Activated naive CD4-positive, alpha-beta T cell treated with anti-CD3 and anti-CD28 coated beads, Interleukin-2, amount 50 U/mL, for 72 hours (primary cell): Measurements from ENCODE around the gene TRIM58. TPM values are rescaled to one million over a fixed set of nuclear protein-coding genes. Genes with fewer than 3 reads are reported as not detected.

Source experiments
- ATAC-seq, 2 donors: fragments of 150-1000 bp; cut with Tn5 transposase; 2 replicates each; pipeline ENCODE4 v1.10.0; 2021; ENCODE audit warnings: mild to moderate bottlenecking in 2 of 2, moderate library complexity in 2 of 2
- DNase-seq, 2 donors: peaks; one replicate each; pipeline ENCODE4 v3.0.0; 2021 to 2022; ENCODE audit warnings: low spot score in 2 of 2
- H3K27ac Mint-ChIP-seq, 2 donors: one replicate each; pipeline ENCODE4 v1.8.0; 2022; ENCODE audit warnings: mild to moderate bottlenecking in 2 of 2, mixed read lengths in 2 of 2
- H3K36me3 Mint-ChIP-seq, 2 donors: one replicate each; pipeline ENCODE4 v1.8.0; 2022; ENCODE audit warnings: mixed read lengths in 2 of 2
- H3K9me3 Mint-ChIP-seq, 2 donors: one replicate each; pipeline ENCODE4 v1.8.0; 2022; ENCODE audit warnings: mixed read lengths in 2 of 2
- total RNA-seq, 2 donors: library from RNA; stranded (reverse); gene quantifications; one replicate each; pipeline ENCODE4 v1.2.3, GENCODE V29; 2022

TRIM58 gene, protein sequence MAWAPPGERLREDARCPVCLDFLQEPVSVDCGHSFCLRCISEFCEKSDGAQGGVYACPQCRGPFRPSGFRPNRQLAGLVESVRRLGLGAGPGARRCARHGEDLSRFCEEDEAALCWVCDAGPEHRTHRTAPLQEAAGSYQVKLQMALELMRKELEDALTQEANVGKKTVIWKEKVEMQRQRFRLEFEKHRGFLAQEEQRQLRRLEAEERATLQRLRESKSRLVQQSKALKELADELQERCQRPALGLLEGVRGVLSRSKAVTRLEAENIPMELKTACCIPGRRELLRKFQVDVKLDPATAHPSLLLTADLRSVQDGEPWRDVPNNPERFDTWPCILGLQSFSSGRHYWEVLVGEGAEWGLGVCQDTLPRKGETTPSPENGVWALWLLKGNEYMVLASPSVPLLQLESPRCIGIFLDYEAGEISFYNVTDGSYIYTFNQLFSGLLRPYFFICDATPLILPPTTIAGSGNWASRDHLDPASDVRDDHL
- total RNA-seq, result under 1 TPM in 1 of 2 donors, not detected in 1; 0.10 TPM

DNA sequence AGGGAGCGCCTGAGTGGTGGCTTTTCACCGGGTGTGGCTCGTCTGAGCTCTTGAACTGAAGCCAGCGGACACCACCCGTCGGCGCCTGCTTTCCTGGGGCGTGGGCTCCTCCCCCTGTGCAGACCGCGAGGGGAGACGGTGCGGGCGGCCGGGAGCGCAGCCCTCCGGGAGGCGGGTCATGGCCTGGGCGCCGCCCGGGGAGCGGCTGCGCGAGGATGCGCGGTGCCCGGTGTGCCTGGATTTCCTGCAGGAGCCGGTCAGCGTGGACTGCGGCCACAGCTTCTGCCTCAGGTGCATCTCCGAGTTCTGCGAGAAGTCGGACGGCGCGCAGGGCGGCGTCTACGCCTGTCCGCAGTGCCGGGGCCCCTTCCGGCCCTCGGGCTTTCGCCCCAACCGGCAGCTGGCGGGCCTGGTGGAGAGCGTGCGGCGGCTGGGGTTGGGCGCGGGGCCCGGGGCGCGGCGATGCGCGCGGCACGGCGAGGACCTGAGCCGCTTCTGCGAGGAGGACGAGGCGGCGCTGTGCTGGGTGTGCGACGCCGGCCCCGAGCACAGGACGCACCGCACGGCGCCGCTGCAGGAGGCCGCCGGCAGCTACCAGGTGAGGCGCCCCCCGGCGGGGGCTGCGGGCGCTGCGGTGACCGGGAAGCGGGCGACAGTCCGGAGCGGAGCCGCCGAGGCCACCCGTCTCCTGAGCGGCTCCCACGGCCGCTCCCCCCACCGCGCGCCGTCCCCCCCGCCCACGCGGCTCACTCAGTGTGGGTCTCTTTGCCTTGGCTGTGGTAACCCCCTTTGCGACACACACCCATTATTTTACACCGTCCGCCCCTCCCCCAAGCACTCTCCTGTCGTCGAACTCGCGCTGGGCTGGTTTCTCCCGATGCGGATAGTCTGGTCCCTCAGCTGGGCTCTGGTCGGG is at the start of gene TRIM58:
Gene TRIM58 (plus strand): TSS at position 119 of the 916 bp plus-strand sequence. CDS start 60 bp downstream, at position 179.
- Mint-ChIP-seq H3K36me3 (peaks cover 0 to 10% of the 10 kb centered on the region in 2 donors), H3K27ac (no peak within 1 kb of the TSS), H3K9me3 (no peaks in the 10 kb centered on the region)
- peak; percentile 56 to 90 for ATAC-seq
- DNase-seq, result peak in 1 of 2 donors; percentile 56

GRCh38 chr1:247812637-247813036 is 44.4 kb upstream of the TRIM58 start:
- DNase-seq (no peak), ATAC-seq (no peak)
- H3K27ac Mint-ChIP-seq, result no peak overlapping the region
- H3K9me3 Mint-ChIP-seq, result no peaks in the 10 kb centered on the region
- no peaks in the 10 kb centered on the region for H3K36me3 Mint-ChIP-seq

DNA sequence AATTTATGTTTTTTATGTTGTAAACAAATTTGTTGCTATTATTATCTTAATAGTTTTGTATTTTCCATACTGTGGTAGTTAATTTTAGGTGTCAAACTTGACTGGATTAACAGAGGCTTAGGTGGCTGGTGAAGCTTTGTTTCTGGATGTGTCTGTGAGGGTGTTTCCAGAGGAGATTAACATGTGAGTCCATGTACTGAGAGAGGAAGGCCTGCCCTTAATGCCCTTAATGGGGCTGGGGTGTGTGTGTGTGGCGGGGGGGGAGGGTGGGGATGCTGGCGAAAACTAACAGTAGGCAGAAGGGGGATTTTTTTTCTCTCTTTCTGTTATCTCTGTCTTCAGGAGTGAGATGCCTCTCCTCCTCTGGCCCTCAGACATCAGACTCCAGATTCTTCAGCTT is 34.9 kb upstream of the TRIM58 start:
- no peaks in the 10 kb centered on the region for H3K9me3 Mint-ChIP-seq
- DNase-seq (no peak), ATAC-seq (no peak)
- H3K27ac Mint-ChIP-seq, result no peak overlapping the region
- no peaks in the 10 kb centered on the region for H3K36me3 Mint-ChIP-seq

DNA sequence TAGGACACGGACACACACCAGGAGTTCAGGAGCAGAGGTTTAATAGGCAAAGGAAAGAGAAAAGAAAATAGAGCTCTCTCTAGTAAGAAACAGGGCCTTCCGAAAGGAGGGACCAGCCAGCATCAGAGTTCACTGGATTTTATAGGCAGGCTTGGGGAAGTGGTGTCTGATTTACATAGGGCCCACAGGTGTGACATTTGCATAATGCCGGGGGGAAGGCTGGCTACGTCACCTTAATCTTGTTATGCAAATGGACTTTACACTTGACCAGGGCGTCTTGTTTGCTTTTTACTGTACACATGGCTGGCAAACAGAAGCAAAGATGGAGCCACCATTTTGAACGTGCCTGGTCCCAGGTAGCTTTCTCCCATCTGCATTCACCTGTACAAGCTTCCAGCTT is 33.0 kb upstream of the TRIM58 start, which contains the start of gene OR14A16:
Gene OR14A16 (minus strand): TSS at position 97 of the 400 bp plus-strand sequence. CDS start 8,390 bp downstream, outside the sequence.
- Mint-ChIP-seq H3K36me3 (no peaks in the 10 kb centered on the region), H3K27ac (no peak within 1 kb of the TSS), H3K9me3 (no peaks in the 10 kb centered on the region)
- DNase-seq (no peak), ATAC-seq (no peak)

- no peak for DNase-seq
- no peaks in the 10 kb centered on the region for H3K36me3 Mint-ChIP-seq
- no peak for ATAC-seq
- no peak overlapping the region for H3K27ac Mint-ChIP-seq
- H3K9me3 Mint-ChIP-seq, result no peaks in the 10 kb centered on the region
These were observed 31.6 kb upstream of the TRIM58 start for GRCh38 chr1:247825362-247825761.

DNA sequence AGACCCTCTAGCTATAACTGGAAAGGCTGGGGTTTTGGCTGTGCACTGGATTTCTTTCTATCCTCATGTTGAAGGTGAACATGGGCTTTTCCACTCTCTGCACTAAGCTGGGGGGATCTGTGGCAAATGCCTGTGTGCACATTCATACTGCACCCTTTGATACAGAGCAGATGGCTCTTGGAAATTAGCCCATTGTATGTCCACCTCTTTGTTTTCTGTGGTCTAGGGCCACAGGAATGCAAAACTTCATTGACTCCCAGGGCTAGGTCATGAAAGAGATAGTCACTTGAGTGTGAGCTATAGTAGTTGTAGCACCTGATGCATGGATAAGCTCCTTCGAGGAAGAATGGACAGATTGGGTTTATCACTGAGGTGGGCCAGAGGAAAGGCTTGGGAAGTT is 27.3 kb upstream of the TRIM58 start:
- no peak overlapping the region for H3K27ac Mint-ChIP-seq
- no peak for ATAC-seq
- DNase-seq, result no peak
- H3K36me3 Mint-ChIP-seq, result no peaks in the 10 kb centered on the region
- H3K9me3 Mint-ChIP-seq, result no peaks in the 10 kb centered on the region

- Mint-ChIP-seq H3K9me3 (no peaks in the 10 kb centered on the region), H3K36me3 (no peaks in the 10 kb centered on the region), H3K27ac (no peak overlapping the region)
- ATAC-seq (no peak), DNase-seq (no peak)
These were observed 23.4 kb upstream of the TRIM58 start for GRCh38 chr1:247833601-247834000.

GRCh38 chr1:247840818-247841217 is 16.2 kb upstream of the TRIM58 start:
- Mint-ChIP-seq H3K36me3 (no peaks in the 10 kb centered on the region), H3K27ac (no peak overlapping the region), H3K9me3 (no peaks in the 10 kb centered on the region)
- DNase-seq (no peak), ATAC-seq (no peak)

DNA sequence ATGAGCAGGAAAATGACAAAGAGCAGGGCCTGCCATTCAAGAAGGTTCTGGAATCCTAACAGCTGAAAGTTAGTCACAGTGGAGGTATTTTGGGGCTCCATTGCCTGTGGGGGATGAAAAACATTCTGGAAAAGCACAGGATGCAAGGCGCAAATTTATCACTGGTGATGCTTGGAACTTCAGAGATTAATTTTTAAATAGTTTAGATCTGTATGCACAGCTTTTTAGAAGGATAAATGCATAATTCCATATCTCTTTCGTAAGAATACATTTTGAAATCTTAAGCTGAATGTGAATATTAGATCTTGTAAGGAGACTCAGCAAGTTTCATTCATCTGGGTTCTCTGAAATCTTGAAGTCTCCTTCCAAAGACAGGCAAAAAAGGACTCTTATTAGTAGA is 15.2 kb upstream of the TRIM58 start, which contains the start of gene OR11L1:
Gene OR11L1 (minus strand): TSS at position 101 of the 400 bp plus-strand sequence. CDS start 0 bp downstream, at position 101.
- no peaks in the 10 kb centered on the region for H3K36me3 Mint-ChIP-seq
- no peak within 1 kb of the TSS for H3K27ac Mint-ChIP-seq
- ATAC-seq (no peak), DNase-seq (no peak)
- H3K9me3 Mint-ChIP-seq, result no peaks in the 10 kb centered on the region

- ATAC-seq, result no peak
- DNase-seq, result no peak
- no peaks in the 10 kb centered on the region for H3K36me3 Mint-ChIP-seq
- no peak overlapping the region for H3K27ac Mint-ChIP-seq
- no peaks in the 10 kb centered on the region for H3K9me3 Mint-ChIP-seq
These were observed 13.6 kb upstream of the TRIM58 start for GRCh38 chr1:247843411-247843810.

DNA sequence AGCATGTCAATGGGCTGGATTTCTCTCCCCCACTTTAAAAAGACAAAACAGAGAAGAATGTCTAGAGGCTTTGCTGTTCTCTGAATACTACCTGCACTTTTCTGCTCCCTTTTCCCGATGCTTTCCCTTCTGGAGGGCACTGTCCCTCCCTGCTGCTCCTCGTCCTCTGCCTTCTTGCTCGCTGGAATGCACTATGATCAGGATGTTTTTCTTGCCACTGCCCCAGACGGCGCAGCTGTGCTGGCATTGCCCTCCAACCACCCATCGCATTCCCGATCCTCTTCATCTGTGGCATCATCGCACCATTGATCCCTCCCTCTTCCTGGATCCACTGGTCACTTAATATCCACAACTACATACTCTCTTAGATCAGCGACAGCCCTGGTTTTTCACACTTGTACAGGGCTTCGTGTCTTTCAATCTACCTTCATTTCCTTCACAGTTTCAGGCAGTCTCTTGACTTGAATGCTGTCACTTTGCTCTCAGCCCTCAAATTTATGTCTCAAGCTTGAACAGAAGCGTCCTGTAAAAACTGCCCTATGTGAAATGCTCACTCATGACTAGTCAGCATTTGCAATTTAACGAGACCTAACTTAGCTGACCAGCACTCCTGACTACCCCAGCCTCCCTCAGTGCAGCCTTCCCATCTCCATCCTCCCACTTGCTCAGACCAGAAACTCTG is 11.8 kb upstream of the TRIM58 start:
- H3K36me3 Mint-ChIP-seq, result no peaks in the 10 kb centered on the region
- ATAC-seq (no peak), DNase-seq (no peak)
- H3K27ac Mint-ChIP-seq, result no peak overlapping the region
- no peaks in the 10 kb centered on the region for H3K9me3 Mint-ChIP-seq

DNA sequence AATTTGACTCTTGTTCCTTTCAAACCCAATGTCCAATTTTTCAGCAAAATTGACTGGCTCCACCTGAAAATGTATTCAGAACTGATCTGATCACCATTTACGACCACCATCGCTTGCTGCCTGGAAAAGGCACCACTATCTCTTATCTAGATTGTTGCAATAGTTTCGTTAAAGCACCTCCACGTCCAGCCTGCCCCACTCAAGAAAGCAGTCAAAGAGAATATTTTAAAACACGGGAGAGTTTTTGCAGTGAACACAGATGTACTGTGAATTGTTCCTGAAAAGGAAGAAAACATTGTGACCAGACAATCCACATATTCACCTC is 11.3 kb upstream of the TRIM58 start:
- H3K9me3 Mint-ChIP-seq, result no peaks in the 10 kb centered on the region
- DNase-seq, result no peak

DNA sequence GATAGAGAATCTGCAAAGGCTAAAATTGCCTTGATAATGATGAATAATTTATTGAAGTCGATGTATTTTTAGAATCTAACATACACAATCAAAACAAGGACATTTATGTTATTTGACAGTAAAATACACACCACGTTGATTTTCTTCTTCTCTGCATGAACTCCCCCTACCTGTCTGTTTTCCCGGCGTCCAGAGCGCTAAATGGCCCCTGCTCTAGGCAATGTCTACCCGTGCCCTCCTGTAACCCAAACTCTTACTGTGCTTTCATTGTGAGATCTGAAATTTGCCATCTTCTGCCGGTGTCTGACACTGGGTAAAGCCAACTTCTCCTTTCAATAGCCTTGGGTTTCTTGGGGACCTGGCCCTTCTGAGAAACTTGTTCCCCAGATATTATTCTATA is 8.6 kb upstream of the TRIM58 start:
- Mint-ChIP-seq H3K9me3 (no peaks in the 10 kb centered on the region), H3K36me3 (no peaks in the 10 kb centered on the region), H3K27ac (no peak overlapping the region)
- ATAC-seq (no peak), DNase-seq (no peak)

More for the DNA sequence above, 11.3 kb upstream of the TRIM58 start:
- Mint-ChIP-seq H3K27ac (no peak overlapping the region), H3K36me3 (no peaks in the 10 kb centered on the region)
- no peak for ATAC-seq

DNA sequence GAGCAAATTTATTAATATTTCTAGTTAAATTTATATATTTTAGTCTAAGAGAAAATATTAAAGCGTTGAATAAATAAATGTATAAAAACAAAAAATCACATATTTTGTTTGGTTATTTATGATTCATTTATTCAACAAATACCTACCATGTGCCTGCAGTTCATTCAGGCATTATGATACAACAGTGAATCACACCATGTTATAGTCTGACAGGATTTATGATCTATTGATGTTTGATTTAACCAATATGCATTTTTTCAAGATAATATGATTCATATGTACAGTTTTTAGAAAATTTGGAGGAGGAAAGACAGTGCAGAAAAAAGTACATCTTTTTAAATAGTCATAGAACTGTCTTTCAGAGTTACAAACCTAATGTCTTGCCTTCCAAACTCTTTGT is 7.4 kb upstream of the TRIM58 start:
- Mint-ChIP-seq H3K27ac (no peak overlapping the region), H3K9me3 (no peaks in the 10 kb centered on the region), H3K36me3 (no peaks in the 10 kb centered on the region)
- DNase-seq (no peak), ATAC-seq (no peak)

DNA sequence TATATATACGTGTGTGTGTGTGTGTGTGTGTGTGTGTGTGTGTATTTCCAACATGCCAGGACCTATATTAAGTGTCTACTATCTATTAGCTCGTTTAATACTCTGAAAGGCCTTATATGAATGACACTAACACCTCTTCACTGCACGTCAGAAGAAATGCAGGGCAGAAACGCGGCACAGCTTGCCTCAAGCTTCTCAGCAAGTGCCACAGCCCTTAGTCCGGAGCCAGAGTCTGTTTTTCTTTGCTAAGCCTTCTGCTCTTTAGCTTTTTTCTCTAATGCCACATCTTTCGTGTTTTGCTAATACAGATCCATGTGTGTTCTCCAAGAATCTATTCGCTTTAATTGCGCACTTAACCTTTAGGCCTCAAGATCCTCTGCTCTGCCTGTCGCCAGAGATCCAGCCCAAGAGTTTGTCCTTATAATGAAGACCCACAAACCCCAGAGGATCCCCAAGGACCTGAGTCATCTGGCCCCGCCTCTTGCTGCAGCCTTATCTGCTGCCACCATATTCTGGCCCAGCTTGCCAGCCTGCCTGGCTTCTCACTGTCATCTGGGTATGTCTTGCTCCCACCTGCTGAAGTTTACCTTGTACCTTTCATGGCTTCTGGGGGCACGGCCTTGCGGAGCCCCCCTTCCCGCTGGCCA is 2.0 kb upstream of the TRIM58 start:
- H3K27ac Mint-ChIP-seq, result no peak overlapping the region
- peaks cover 0 to 10% of the 10 kb centered on the region in 2 donors for H3K36me3 Mint-ChIP-seq
- H3K9me3 Mint-ChIP-seq, result no peaks in the 10 kb centered on the region
- DNase-seq (no peak), ATAC-seq (no peak)

DNA sequence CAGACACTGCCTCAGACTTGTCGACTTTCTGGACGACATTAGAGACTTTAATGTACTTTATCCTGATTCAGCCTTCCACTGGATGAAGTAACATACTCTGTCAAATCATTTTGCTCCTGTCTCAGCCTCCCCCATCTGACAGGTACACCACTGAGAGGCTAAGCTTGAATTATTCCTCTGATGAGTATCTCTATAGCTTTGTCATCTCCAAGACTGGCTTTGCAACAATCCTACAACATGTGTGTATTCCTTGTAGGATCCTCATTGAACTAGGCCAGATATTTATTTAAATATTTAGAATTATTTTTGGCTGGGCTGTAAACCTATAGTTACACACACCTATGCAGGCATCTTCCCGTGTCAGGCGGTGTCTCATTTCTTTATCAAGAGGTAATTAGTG is 1.1 kb upstream of the TRIM58 start:
- H3K9me3 Mint-ChIP-seq, result no peaks in the 10 kb centered on the region
- peaks cover 0 to 10% of the 10 kb centered on the region in 2 donors for H3K36me3 Mint-ChIP-seq
- H3K27ac Mint-ChIP-seq, result no peak overlapping the region
- no peak for ATAC-seq
- no peak for DNase-seq
